Smooth muscle cell (in vitro differentiated cells): ENCODE results near the gene CAMTA1. TPM values are rescaled to one million over a fixed set of nuclear protein-coding genes. Genes with fewer than 3 reads are reported as not detected.

Experiments
- DNase-seq: peaks from one replicate; lab custom pipeline; 2025; ENCODE audit not compliant: unreplicated experiment; lab: John Stamatoyannopoulos, UW
- H2AFZ ChIP-seq: fragments of 200-600 bp; sonication (generic); 2 replicates; pipeline ENCODE4 v1.6.0; 2016; ENCODE audit warnings: antibody characterized with exemption, low read depth, mild to moderate bottlenecking
- H3F3A ChIP-seq: fragments of 200-600 bp; sonication (generic); 2 replicates; pipeline ENCODE4 v1.6.0; 2017; ENCODE audit warnings: antibody characterized with exemption, low read depth
- H3K27ac ChIP-seq: fragments of 200-600 bp; sonication (generic); 2 replicates; pipeline ENCODE4 v1.5.1; 2016; ENCODE audit warnings: low read depth, mild to moderate bottlenecking
- H3K27me3 ChIP-seq: fragments of 200-600 bp; sonication (generic); 2 replicates; pipeline ENCODE4 v1.6.1; 2016; ENCODE audit warnings: low read depth, mild to moderate bottlenecking
- H3K36me3 ChIP-seq: fragments of 200-600 bp; sonication (generic); 2 replicates; pipeline ENCODE4 v1.5.1; 2016; ENCODE audit warnings: low read depth
- H3K4me1 ChIP-seq: fragments of 200-600 bp; sonication (generic); 2 replicates; pipeline ENCODE4 v1.5.1; 2016; ENCODE audit warnings: low read depth
- H3K4me2 ChIP-seq: fragments of 200-600 bp; sonication (generic); 2 replicates; pipeline ENCODE4 v1.6.0; 2016; ENCODE audit warnings: mild to moderate bottlenecking
- H3K4me3 ChIP-seq: fragments of 200-600 bp; sonication (generic); 2 replicates; pipeline ENCODE4 v1.5.1; 2016; ENCODE audit warnings: mild to moderate bottlenecking
- H3K79me2 ChIP-seq: fragments of 200-600 bp; sonication (generic); 2 replicates; pipeline ENCODE4 v1.6.0; 2016; ENCODE audit warnings: low read depth, mild to moderate bottlenecking
- H3K9ac ChIP-seq: fragments of 200-600 bp; sonication (generic); 2 replicates; pipeline ENCODE4 v1.6.0; 2016; ENCODE audit warnings: low read depth
- H3K9me3 ChIP-seq: fragments of 200-600 bp; sonication (generic); replicated peaks from 2 replicates; pipeline ENCODE4 v1.5.1; 2016; ENCODE audit warnings: low read depth
- H4K20me1 ChIP-seq: fragments of 200-600 bp; sonication (generic); 2 replicates; pipeline ENCODE4 v1.6.0; 2016; ENCODE audit warnings: low read depth
- CTCF ChIP-seq: fragments of 200-600 bp; sonication (generic); IDR thresholded peaks from 2 replicates; pipeline ENCODE4 v1.5.1; 2017; ENCODE audit warnings: borderline replicate concordance, mild to moderate bottlenecking, antibody characterized with exemption; ENCODE audit not compliant: insufficient read depth, poor library complexity, severe bottlenecking
- WGBS: methylation state at CpG from one replicate; pipeline ENCODE4 v1.1.7; 2016; ENCODE audit warnings: low lambda C conversion rate; 5-methylcytosine and 5-hydroxymethylcytosine counted together
- polyA plus RNA-seq: library from polyadenylated mRNA; unstranded; fragments of >200 nt; fragmentation: Nextera tagmentation; extraction: Ambion mirVana; gene quantifications from 2 replicates; pipeline ENCODE4 v1.2.1, GENCODE V29; 2016
- total RNA-seq: library from RNA; depleted of rRNA; stranded (reverse); fragments of >200 nt; gene quantifications from 2 replicates; pipeline ENCODE4 v1.2.3, GENCODE V29; 2014

The CAMTA1 gene
- total and polyA plus RNA-seq, 2 experiments from 2014 or later = 139 to 145 TPM

- H3K4me3 ChIP-seq = no peak overlapping the region
- H3F3A ChIP-seq = no peaks in the 10 kb centered on the region
- H3K9ac ChIP-seq = no peak overlapping the region
- no peaks in the 10 kb centered on the region for H3K4me1 ChIP-seq
- no peak overlapping the region for H3K27ac ChIP-seq
- 100% methylated on average over 1 of the region's 1 CpG for WGBS
- H3K36me3 ChIP-seq = no peaks in the 10 kb centered on the region
- no peaks in the 10 kb centered on the region for H3K9me3 ChIP-seq
- H3K4me2 ChIP-seq = no peak overlapping the region
- no peaks in the 10 kb centered on the region for H4K20me1 ChIP-seq
- no peaks in the 10 kb centered on the region for H3K79me2 ChIP-seq
- no peak overlapping the region for H2AFZ ChIP-seq
- TF ChIP-seq CTCF = no peak
- no peak for DNase-seq
- H3K27me3 ChIP-seq = peaks cover 12% of the 10 kb centered on the region
Observed at GRCh38 chr1:7063981-7064380, 278.7 kb downstream of the CAMTA1 start.

- no peak overlapping the region for H3K9ac ChIP-seq
- no peak overlapping the region for H3K27ac ChIP-seq
- WGBS = 93% methylated on average over 5 of the region's 5 CpGs
- no peaks in the 10 kb centered on the region for H3K36me3 ChIP-seq
- no peak for DNase-seq
- H3K4me2 ChIP-seq = no peak overlapping the region
- H2AFZ ChIP-seq = no peak overlapping the region
- no peak overlapping the region for H3K4me3 ChIP-seq
- H3K9me3 ChIP-seq = no peaks in the 10 kb centered on the region
- TF ChIP-seq CTCF = no peak
- no peaks in the 10 kb centered on the region for H3F3A ChIP-seq
- no peaks in the 10 kb centered on the region for H3K4me1 ChIP-seq
- H4K20me1 ChIP-seq = no peaks in the 10 kb centered on the region
- no peaks in the 10 kb centered on the region for H3K79me2 ChIP-seq
- peaks cover 25% of the 10 kb centered on the region for H3K27me3 ChIP-seq
Observed at GRCh38 chr1:7068552-7068951, 283.3 kb downstream of the CAMTA1 start.

GRCh38 chr1:7069931-7070330, 284.7 kb downstream of the CAMTA1 start:
- DNase-seq = no peak
- Histone ChIP-seq H3K9ac (no peak overlapping the region), H2AFZ (peak overlapping the region; percentile 52), H3K36me3 (no peaks in the 10 kb centered on the region), H3K4me3 (peak overlapping the region; percentile 52), H3K4me1 (no peaks in the 10 kb centered on the region), H3K4me2 (peak overlapping the region; percentile 94), H3K79me2 (no peaks in the 10 kb centered on the region), H3K9me3 (no peaks in the 10 kb centered on the region), H3F3A (no peaks in the 10 kb centered on the region), H3K27me3 (peaks cover 18% of the 10 kb centered on the region), H3K27ac (no peak overlapping the region), H4K20me1 (no peaks in the 10 kb centered on the region)
- 16% methylated on average over 23 of the region's 23 CpGs for WGBS
- TF ChIP-seq CTCF = no peak

- no peaks in the 10 kb centered on the region for H3K4me1 ChIP-seq
- peak overlapping the region; percentile 94 for H3K4me2 ChIP-seq
- H4K20me1 ChIP-seq = no peaks in the 10 kb centered on the region
- no peaks in the 10 kb centered on the region for H3K79me2 ChIP-seq
- peak overlapping the region; percentile 52 for H3K4me3 ChIP-seq
- H3F3A ChIP-seq = no peaks in the 10 kb centered on the region
- H3K9ac ChIP-seq = no peak overlapping the region
- H3K27ac ChIP-seq = no peak overlapping the region
- H3K36me3 ChIP-seq = no peaks in the 10 kb centered on the region
- TF ChIP-seq CTCF = peak; percentile 84
- WGBS = 10% methylated on average over 13 of the region's 13 CpGs
- DNase-seq = peak; percentile 10
- H2AFZ ChIP-seq = peak overlapping the region; percentile 52
- no peaks in the 10 kb centered on the region for H3K9me3 ChIP-seq
- peaks cover 18% of the 10 kb centered on the region for H3K27me3 ChIP-seq
Observed at GRCh38 chr1:7070389-7071029, 285.3 kb downstream of the CAMTA1 start.
